Activated T-cell treated with anti-CD3 and anti-CD28 coated beads, Interleukin-2, amount 50 U/mL, for 24 hours (primary cell): ENCODE data around the gene TPMT.
"Not testable (repeated sequence)": the region's sequence is repeated elsewhere in the genome, so short reads cannot be mapped to it uniquely, and the experiment has no call there.

Experiments
- DNase-seq: peaks from one replicate; pipeline ENCODE4 v3.0.0-alpha.2; 2020
- H3K27ac Mint-ChIP-seq: 2 replicates; pipeline ENCODE4 v1.8.0; 2020; ENCODE audit warnings: mild to moderate bottlenecking, mixed read lengths
- H3K27me3 Mint-ChIP-seq: 2 replicates; pipeline ENCODE4 v1.8.0; 2020; ENCODE audit warnings: mixed read lengths
- H3K36me3 Mint-ChIP-seq: 2 replicates; pipeline ENCODE4 v1.8.0; 2020; ENCODE audit warnings: low read depth, mixed read lengths
- H3K4me1 Mint-ChIP-seq: 2 replicates; pipeline ENCODE4 v1.8.0; 2020; ENCODE audit warnings: low read depth, mixed read lengths
- H3K4me3 Mint-ChIP-seq: 2 replicates; pipeline ENCODE4 v1.8.0; 2020; ENCODE audit warnings: mild to moderate bottlenecking, moderate library complexity, mixed read lengths
- H3K9me3 Mint-ChIP-seq: 2 replicates; pipeline ENCODE4 v1.8.0; 2020; ENCODE audit warnings: mixed read lengths

Gene TPMT

DNA sequence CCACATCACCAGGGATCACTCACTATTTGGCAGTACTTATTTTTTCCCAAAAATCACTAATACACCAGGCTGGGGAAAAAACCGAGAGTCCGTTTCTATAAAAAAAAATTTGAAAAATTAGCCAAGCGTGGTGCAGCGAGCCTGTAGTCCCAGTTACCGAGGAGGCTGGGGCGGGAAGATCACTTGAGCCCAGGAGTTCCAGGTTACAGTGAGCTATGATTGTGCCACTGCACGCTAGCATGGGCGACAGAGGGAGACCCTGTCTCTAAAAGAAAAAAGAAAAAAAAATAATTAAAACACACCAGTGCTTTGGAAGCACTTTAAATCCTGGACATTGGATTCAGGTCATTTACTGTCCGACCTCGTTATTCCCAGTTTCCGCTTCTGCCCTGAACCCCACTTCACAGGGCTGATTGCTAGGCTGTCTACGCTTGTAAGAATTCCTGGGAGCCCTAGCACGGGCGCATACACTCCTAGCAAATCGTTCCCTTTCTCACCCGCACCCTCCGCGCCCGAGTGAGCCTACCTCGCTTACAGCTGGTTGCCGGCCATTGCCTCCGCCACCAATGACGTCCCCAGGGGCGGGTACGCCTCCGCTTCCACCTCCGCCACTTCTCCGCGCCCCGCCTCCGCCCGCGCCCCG is at the start of gene TPMT:
Gene TPMT, minus strand, starts transcription at position 571 of the 643 bp plus-strand sequence. CDS start 5,950 bp downstream, outside the sequence.
- peaks cover 32% of the 10 kb centered on the region for H3K4me1 Mint-ChIP-seq
- H3K4me3 Mint-ChIP-seq, result peak within 1 kb of the TSS; percentile 95
- H3K27me3 Mint-ChIP-seq, result no peaks in the 10 kb centered on the region
- H3K27ac Mint-ChIP-seq, result peak within 1 kb of the TSS; percentile 93
- H3K36me3 Mint-ChIP-seq, result peaks cover 10% of the 10 kb centered on the region
- no peaks in the 10 kb centered on the region for H3K9me3 Mint-ChIP-seq
- no peak for DNase-seq

DNA sequence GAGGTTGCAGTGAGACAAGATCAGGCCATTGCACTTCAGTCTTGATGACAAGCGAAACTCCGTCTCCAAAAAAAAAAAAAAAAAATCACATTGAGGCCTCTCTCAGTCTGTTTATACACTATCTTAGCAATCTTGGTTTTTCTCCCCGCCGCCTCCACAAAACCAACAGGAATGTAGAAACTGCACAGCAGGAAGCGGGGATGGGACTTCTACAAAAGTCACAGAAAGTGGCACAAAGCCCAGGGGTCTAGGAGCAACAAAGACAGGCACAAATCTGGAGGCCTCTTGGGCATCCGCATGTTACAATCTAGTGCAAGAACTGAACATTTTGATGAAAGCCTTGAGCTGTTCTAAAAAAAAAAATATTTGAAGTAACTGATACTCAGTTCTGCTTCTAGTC is 48.9 kb upstream of the TPMT start:
- H3K27me3 Mint-ChIP-seq, result no peaks in the 10 kb centered on the region
- H3K36me3 Mint-ChIP-seq, result peaks cover 67% of the 10 kb centered on the region
- no peak for DNase-seq
- no peak overlapping the region for H3K27ac Mint-ChIP-seq
- no peaks in the 10 kb centered on the region for H3K9me3 Mint-ChIP-seq
- H3K4me3 Mint-ChIP-seq, result no peak overlapping the region
- H3K4me1 Mint-ChIP-seq, result no peaks in the 10 kb centered on the region

DNA sequence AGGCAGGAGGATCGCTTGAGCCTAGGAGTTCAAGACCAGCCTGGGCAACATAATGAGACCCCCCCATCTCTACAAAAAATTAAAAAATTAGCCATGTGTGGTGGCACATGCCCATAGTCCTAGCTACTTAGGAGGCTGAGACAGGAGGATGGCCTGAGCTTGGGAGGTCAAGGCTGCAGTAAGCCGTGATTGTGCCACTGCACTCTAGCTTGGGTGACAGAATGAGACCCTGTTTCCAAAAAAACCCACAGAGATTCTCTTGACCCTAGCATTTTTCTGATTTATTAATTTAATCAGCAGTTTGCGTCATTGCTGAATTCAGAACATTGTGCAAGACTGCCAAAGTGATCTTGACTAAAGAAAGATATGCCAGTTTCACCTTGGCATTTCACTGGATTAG is 37.1 kb upstream of the TPMT start:
- no peaks in the 10 kb centered on the region for H3K9me3 Mint-ChIP-seq
- DNase-seq, result no peak
- H3K4me3 Mint-ChIP-seq, result no peak overlapping the region
- H3K27ac Mint-ChIP-seq, result no peak overlapping the region
- H3K36me3 Mint-ChIP-seq, result peaks cover 61% of the 10 kb centered on the region
- no peaks in the 10 kb centered on the region for H3K27me3 Mint-ChIP-seq
- no peaks in the 10 kb centered on the region for H3K4me1 Mint-ChIP-seq

DNA sequence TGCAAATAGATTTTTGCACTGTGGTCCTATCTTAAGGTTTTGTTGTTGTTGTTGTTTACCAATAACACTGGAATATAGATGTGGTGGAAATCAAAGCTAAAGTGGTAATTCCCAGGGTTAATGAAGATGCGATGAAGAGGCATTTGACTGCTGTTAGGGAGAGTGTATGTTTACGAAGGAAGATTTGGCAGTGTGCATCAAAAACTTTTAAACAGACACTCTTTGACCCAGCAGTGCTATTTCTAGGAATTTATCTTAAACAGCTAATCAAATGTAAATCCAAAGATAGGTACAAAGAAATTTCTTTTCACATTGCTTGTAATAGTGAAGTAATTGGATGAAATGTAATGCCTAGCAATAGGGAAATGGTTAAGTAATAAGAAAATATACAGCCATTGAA is 34.3 kb upstream of the TPMT start:
- Mint-ChIP-seq H3K4me3 (no peak overlapping the region), H3K27me3 (no peaks in the 10 kb centered on the region), H3K27ac (no peak overlapping the region), H3K36me3 (peaks cover 63% of the 10 kb centered on the region), H3K4me1 (peaks cover 11% of the 10 kb centered on the region), H3K9me3 (no peaks in the 10 kb centered on the region)
- DNase-seq, result no peak

DNA sequence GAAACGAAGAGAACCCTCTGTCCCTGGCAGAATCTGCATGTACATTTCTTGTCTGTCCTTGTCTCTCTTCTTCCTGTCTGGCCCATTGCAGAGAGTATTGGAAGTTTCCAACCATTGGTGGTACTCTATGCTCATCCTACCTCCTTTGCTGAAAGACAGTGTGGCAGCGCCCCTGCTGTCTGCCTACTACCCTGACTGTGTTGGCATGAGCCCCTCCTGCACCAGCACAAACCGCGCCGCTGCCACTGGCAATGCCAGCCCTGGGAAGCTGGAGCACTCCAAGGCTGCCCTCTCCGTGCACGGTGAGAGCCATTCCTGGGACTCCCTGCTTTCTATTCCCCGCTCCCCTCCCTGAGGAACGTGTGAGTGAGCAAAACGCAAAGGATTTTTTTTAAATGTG is 32.8 kb upstream of the TPMT start:
- H3K36me3 Mint-ChIP-seq, result peaks cover 68% of the 10 kb centered on the region
- H3K27me3 Mint-ChIP-seq, result no peaks in the 10 kb centered on the region
- no peaks in the 10 kb centered on the region for H3K9me3 Mint-ChIP-seq

DNA sequence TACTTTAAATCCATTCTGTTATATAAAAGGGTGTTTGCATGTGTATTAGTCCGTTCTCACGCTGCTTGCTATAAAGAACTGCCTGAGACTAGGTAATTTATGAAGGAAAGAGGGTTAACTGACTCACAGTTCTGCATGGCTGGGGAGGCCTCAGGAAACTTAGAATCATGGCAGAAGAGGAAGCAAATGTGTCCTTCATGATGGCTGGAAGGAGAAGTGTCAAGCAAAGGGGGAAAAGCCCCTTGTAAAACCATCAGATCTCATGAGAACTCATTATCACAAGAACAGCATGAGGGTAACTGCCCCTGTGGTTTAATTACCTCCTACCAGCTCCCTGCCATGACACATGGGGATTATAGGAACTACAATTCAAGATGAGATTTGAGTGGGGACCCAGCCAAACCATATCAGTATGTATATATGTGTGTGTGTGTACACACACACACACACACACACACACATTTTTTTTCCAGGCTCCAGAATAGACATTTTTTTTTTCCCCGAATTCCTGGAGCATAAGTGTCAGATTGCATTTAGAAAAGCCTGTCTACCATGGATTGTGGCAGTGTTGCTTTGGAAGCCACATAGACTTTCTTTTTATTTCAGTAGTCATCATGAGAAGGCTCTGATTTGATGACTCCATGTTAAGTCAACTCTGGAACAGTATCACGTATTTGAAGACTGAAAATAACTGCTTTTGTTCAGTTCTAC is 31.8 kb upstream of the TPMT start:
- Mint-ChIP-seq H3K9me3 (no peaks in the 10 kb centered on the region), H3K27ac (peak overlapping the region; percentile 1), H3K27me3 (no peaks in the 10 kb centered on the region), H3K4me1 (peaks cover 11% of the 10 kb centered on the region), H3K36me3 (peaks cover 65% of the 10 kb centered on the region), H3K4me3 (no peak overlapping the region)
- DNase-seq, result no peak

More for the DNA sequence above, 32.8 kb upstream of the TPMT start:
- Mint-ChIP-seq H3K4me3 (no peak overlapping the region), H3K27ac (no peak overlapping the region), H3K4me1 (peaks cover 11% of the 10 kb centered on the region)
- DNase-seq, result no peak

DNA sequence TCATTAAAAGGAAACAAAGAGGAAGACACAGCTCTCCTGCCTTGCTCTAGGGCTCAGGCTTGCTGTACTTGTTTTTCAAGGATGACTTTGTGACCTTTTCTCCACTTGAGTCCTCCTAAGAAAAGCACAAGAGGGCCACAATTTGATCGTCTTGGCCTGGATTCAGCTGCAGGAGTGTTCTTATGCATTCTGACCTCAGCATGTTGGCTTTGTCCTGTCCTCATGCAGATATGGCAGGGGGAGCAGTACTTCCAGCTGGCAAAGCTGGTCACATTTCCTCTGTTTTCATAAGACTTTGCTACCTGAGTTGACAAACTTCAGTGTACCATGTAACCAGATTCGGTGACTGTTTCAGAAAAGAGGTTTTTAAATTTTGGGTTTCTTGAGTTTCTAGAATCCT is 31.2 kb upstream of the TPMT start:
- peaks cover 62% of the 10 kb centered on the region for H3K36me3 Mint-ChIP-seq
- H3K4me3 Mint-ChIP-seq, result no peak overlapping the region
- no peak overlapping the region for H3K27ac Mint-ChIP-seq
- no peak for DNase-seq
- H3K4me1 Mint-ChIP-seq, result peaks cover 11% of the 10 kb centered on the region
- H3K9me3 Mint-ChIP-seq, result no peaks in the 10 kb centered on the region
- no peaks in the 10 kb centered on the region for H3K27me3 Mint-ChIP-seq

DNA sequence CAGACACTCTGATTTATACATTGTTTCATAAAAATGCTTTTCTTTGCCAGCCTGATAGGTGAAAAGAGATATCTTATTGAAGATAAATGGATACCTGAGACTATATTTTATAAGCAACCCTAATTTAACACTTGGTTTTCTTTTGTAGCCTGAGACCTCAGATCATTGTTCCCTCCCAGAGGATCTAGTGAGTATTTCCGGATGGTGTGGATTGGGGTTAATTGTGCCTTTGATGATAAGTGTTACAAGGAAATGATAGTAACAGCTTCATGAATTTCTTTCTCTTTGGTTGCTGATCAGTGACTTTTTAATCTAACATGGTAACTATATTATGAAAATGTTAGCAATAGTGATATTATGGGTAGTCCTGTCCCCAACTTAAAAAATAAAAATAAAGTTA is 30.7 kb upstream of the TPMT start:
- H3K27ac Mint-ChIP-seq, result no peak overlapping the region
- no peaks in the 10 kb centered on the region for H3K9me3 Mint-ChIP-seq
- H3K4me3 Mint-ChIP-seq, result no peak overlapping the region
- no peaks in the 10 kb centered on the region for H3K27me3 Mint-ChIP-seq
- peaks cover 11% of the 10 kb centered on the region for H3K4me1 Mint-ChIP-seq
- no peak for DNase-seq
- peaks cover 64% of the 10 kb centered on the region for H3K36me3 Mint-ChIP-seq

DNA sequence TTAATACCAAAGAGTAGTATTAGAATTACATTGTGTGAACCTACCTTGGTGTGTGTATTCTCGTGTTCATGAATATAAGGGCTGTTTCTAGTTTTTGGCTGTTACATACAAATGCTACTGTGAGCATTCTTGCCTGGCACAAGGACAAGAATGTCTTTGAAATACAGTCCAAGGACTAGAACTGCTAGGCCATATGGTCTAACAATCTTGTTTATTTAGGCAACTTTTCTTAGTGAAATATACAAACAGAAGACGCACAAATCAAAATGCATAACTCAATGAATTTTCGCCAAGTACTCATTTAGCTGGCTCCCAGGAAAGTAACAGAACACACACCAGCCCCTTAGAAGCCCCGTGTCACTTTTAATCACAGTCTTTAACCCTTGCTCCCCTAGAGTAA is 28.9 kb upstream of the TPMT start:
- H3K27me3 Mint-ChIP-seq, result no peaks in the 10 kb centered on the region
- no peaks in the 10 kb centered on the region for H3K9me3 Mint-ChIP-seq
- peaks cover 68% of the 10 kb centered on the region for H3K36me3 Mint-ChIP-seq
- no peak for DNase-seq
- peaks cover 12% of the 10 kb centered on the region for H3K4me1 Mint-ChIP-seq
- no peak overlapping the region for H3K4me3 Mint-ChIP-seq
- H3K27ac Mint-ChIP-seq, result no peak overlapping the region

DNA sequence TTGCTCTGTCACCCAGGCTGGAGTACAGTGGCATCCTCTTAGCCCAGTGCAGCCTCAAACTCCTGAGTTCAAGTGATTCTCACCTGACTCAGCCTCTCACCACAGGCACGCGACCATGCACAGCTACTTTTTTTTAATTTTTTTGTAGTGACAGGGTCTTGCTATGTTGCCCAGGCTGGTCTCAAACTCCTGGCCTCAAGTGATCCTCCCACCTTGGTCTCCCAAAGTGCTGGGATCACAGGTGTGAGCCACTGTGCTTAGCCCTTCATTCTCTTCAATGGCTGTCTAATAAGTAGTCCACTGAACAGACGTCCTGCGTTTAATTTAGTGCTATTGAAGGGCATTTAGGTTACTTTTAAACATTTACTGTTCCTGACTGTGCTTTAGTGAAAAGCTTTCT is 27.7 kb upstream of the TPMT start:
- no peak for DNase-seq
- H3K4me1 Mint-ChIP-seq, result peaks cover 13% of the 10 kb centered on the region
- H3K27ac Mint-ChIP-seq, result no peak overlapping the region
- no peak overlapping the region for H3K4me3 Mint-ChIP-seq
- no peaks in the 10 kb centered on the region for H3K27me3 Mint-ChIP-seq
- no peaks in the 10 kb centered on the region for H3K9me3 Mint-ChIP-seq
- peaks cover 65% of the 10 kb centered on the region for H3K36me3 Mint-ChIP-seq

DNA sequence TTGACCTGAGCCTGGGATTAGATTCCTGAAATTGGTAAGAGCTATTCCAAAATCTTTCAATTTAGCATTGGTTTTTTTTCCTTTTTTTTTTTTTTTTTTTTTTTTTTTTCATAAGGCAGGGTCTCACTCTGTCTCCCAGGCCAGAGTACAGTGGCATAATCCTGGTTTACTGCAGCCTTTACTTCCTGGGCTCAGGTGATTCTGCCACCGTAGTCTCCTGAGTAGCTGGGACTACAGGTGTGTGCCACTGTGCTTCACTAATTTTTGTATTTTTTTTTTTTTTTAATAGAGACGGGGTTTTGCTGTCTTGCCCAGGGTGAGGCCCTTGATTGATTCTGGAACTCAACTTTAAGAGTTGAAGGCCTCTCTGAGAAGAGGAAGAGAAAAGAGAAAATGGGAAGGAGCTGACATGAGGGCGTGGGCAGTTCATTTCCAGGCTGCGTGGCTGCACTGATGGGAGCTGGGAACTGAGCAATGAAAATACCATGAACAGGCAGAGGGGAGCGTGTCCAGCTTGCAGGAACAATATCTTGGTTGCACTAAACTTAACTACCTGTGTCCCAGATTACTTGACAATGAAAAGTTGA is 25.0 kb upstream of the TPMT start:
- DNase-seq, result no peak
- peaks cover 66% of the 10 kb centered on the region for H3K36me3 Mint-ChIP-seq

DNA sequence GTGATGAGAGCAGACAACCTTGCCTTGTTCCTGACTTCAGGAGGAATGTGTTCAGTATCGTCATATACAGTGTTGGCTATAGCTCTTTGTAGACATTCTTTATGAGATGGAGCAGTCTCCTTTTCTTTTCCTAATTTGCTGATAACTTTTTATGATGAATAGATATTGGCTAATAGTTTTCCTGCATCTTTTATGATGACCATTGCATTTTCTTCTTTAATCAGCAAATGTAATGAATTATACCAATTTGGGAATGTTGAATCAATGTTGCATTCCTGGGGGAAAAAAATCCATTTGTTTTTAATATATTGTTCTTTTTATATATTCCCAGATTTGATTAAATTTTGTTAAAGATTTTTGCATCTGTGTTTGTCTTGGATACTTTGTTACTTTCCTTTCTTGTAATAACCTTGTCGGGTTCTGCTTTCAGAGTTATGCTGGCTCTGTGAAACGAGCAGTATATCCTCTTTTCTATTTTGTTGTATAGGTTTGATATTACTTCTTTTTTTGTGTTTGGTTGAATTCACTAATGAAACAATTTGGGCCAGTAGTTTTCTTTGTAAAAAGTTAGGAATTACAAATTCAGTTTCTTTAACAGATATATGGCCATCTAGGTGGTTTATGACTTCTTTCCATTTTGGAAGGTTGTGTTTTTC is 24.2 kb upstream of the TPMT start:
- no peak overlapping the region for H3K4me3 Mint-ChIP-seq
- DNase-seq, result no peak
- peaks cover 3% of the 10 kb centered on the region for H3K4me1 Mint-ChIP-seq
- H3K27ac Mint-ChIP-seq, result no peak overlapping the region
- H3K36me3 Mint-ChIP-seq, result peaks cover 68% of the 10 kb centered on the region
- H3K27me3 Mint-ChIP-seq, result no peaks in the 10 kb centered on the region
- H3K9me3 Mint-ChIP-seq, result no peaks in the 10 kb centered on the region

More for the DNA sequence above, 25.0 kb upstream of the TPMT start:
- no peak overlapping the region for H3K4me3 Mint-ChIP-seq
- H3K4me1 Mint-ChIP-seq, result peaks cover 6% of the 10 kb centered on the region
- H3K27ac Mint-ChIP-seq, result no peak overlapping the region
- no peaks in the 10 kb centered on the region for H3K27me3 Mint-ChIP-seq
- H3K9me3 Mint-ChIP-seq, result no peaks in the 10 kb centered on the region

DNA sequence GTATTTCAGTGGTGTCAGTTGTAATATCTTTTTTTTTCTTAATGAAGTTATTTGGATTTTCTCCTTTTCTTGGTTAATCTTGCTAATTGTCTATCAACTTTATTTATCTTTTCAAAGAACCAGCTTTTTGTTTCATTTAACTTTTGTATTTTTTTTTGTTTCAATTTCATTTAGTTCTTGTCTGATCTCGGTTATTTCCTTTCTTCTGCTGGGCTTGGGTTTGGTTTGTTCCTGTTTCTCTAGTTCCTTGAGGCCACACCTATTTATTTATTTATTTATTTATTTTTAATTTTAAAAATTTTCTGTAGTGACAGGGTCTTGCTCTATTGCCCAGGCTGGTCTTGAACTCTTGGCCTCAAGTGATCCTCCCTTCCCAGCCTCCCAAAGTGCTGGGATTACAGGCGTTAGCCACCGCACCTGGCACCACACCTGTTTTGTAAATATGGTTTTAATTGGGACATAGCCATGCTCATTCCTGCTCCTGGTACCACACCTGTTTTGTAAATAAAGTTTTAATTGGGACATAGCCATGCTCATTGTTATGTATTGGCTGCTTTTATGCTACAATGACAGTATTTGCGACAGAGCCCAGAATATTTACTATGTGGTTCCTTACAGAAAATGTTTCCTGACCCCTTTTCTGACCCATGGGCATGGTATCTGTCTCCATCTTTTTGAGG is 22.5 kb upstream of the TPMT start:
- no peaks in the 10 kb centered on the region for H3K9me3 Mint-ChIP-seq
- peaks cover 65% of the 10 kb centered on the region for H3K36me3 Mint-ChIP-seq
- H3K27me3 Mint-ChIP-seq, result no peaks in the 10 kb centered on the region
- no peak for DNase-seq
- H3K4me3 Mint-ChIP-seq, result no peak overlapping the region
- no peak overlapping the region for H3K27ac Mint-ChIP-seq
- H3K4me1 Mint-ChIP-seq, result peaks cover 3% of the 10 kb centered on the region

DNA sequence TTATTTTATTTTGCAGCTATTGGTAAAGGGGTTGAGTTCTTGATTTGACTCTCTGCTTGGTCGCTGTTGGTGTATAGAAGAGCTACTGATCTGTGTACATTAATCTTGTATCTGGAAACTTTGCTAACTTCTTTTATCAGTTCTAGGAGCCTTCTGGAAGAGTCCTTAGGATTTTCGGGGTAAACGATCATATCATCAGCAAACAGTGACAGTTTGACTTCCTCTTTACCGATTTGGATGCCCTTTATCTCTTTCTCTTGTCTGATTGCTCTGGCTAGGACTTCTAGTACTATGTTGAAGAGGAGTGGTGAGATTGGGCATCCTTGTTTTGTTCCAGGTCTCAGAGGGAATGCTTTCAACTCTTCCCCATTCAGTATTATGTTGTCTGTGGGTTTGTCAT is 21.3 kb upstream of the TPMT start:
- peaks cover 68% of the 10 kb centered on the region for H3K36me3 Mint-ChIP-seq
- not testable (repeated sequence) for H3K27ac Mint-ChIP-seq, DNase-seq, H3K4me3 Mint-ChIP-seq, H3K27me3 Mint-ChIP-seq, H3K4me1 Mint-ChIP-seq, H3K9me3 Mint-ChIP-seq
